IMR-90 (cell line): Measurements from ENCODE around the gene TACC3. TPM values are rescaled to one million over a fixed set of nuclear protein-coding genes. Genes with fewer than 3 reads are reported as not detected.

Experiments
- ATAC-seq: fragments of 200-7000 bp; cut with Tn5 transposase; 2 replicates; pipeline ENCODE4 v1.9.1; 2020; ENCODE audit warnings: low read depth, mild to moderate bottlenecking, moderate library complexity
- BruUV-seq: library from RNA; stranded (reverse); fragments of 400-500 nt; replicated peaks from 2 replicates; lab custom pipeline; 2021; lab: Mats Ljungman, UMichigan
- CTCF ChIA-PET: fragments of 300-600 bp; formaldehyde crosslinking; extraction: SDS; loops from one replicate; lab custom pipeline; 2021; ENCODE audit warnings: antibody characterized with exemption; lab: Yijun Ruan, JAX
- POLR2A ChIA-PET: fragments of 300-600 bp; sonication (Branson Sonifier 250); formaldehyde crosslinking; loops from one replicate; lab custom pipeline; 2022; ENCODE audit warnings: antibody characterized with exemption; ENCODE audit not compliant: unreplicated experiment; lab: Charles Lee
- DNase-seq: peaks from one replicate; pipeline ENCODE4 v3.0.0; 2013
- H2AFZ ChIP-seq: replicated peaks from 2 replicates; pipeline ENCODE3; 2013; ENCODE audit warnings: low read length, mild to moderate bottlenecking; ENCODE audit not compliant: poor library complexity
- H2AK5ac ChIP-seq: 2 replicates; pipeline ENCODE4 v1.6.1; 2013; ENCODE audit warnings: low read depth, low read length, inconsistent platforms
- H2AK9ac ChIP-seq: replicated peaks from 2 replicates; pipeline ENCODE3; 2013; ENCODE audit warnings: mild to moderate bottlenecking, low read depth, low read length, moderate library complexity; ENCODE audit not compliant: poor library complexity
- H2BK120ac ChIP-seq: 2 replicates; pipeline ENCODE4 v1.6.1; 2013; ENCODE audit warnings: low read depth, low read length, inconsistent platforms
- H2BK15ac ChIP-seq: 3 replicates; pipeline ENCODE4 v1.6.1; 2013; ENCODE audit warnings: low read depth, low read length, inconsistent platforms
- H2BK20ac ChIP-seq: 2 replicates; pipeline ENCODE4 v1.6.1; 2013; ENCODE audit warnings: low read depth, mild to moderate bottlenecking, inconsistent platforms, low read length, moderate library complexity
- H2BK5ac ChIP-seq: 2 replicates; pipeline ENCODE4 v1.6.1; 2013; ENCODE audit warnings: mild to moderate bottlenecking, low read depth, low read length, inconsistent platforms; ENCODE audit not compliant: poor library complexity, severe bottlenecking
- H3K14ac ChIP-seq: replicated peaks from 2 replicates; pipeline ENCODE4 v1.6.1; 2013; ENCODE audit warnings: low read depth, low read length, inconsistent platforms
- H3K18ac ChIP-seq: 2 replicates; pipeline ENCODE4 v1.6.1; 2013; ENCODE audit warnings: low read depth, low read length, control low read depth
- H3K23ac ChIP-seq: 2 replicates; pipeline ENCODE4 v1.6.1; 2013; ENCODE audit warnings: low read depth, low read length, inconsistent platforms
- H3K27ac ChIP-seq: 2 replicates; pipeline ENCODE4 v1.5.1; 2013; ENCODE audit warnings: mild to moderate bottlenecking, control low read depth, low read length; ENCODE audit not compliant: insufficient read depth
- H3K27me3 ChIP-seq: 2 replicates; pipeline ENCODE4 v1.6.1; 2013; ENCODE audit warnings: low read length; ENCODE audit not compliant: control insufficient read depth, insufficient read depth
- H3K36me3 ChIP-seq: 2 replicates; pipeline ENCODE4 v1.6.1; 2013; ENCODE audit warnings: low read length, mixed read lengths; ENCODE audit not compliant: control insufficient read depth, insufficient read depth
- H3K4ac ChIP-seq: 2 replicates; pipeline ENCODE4 v1.6.1; 2013; ENCODE audit warnings: low read depth, low read length, inconsistent platforms
- H3K4me1 ChIP-seq: 2 replicates; pipeline ENCODE4 v1.6.1; 2013; ENCODE audit warnings: low read length, mixed read lengths; ENCODE audit not compliant: control insufficient read depth, insufficient read depth
- H3K4me2 ChIP-seq: 2 replicates; pipeline ENCODE4 v1.6.1; 2013; ENCODE audit warnings: low read depth, mild to moderate bottlenecking, control low read depth, low read length, moderate library complexity
- H3K4me3 ChIP-seq: 2 replicates; pipeline ENCODE4 v1.5.1; 2013; ENCODE audit warnings: low read depth, mild to moderate bottlenecking, control low read depth, low read length, moderate library complexity; ENCODE audit not compliant: insufficient read depth
- H3K56ac ChIP-seq: 2 replicates; pipeline ENCODE4 v1.6.1; 2013; ENCODE audit warnings: low read length, inconsistent platforms; ENCODE audit not compliant: insufficient read depth; ENCODE audit errors: extremely low read depth
- H3K79me1 ChIP-seq, 2 experiments: 2 replicates each; pipeline ENCODE4 v1.6.1; 2013; ENCODE audit warnings: low read length in 2 of 2, inconsistent platforms in 1 of 2, low read depth in 1 of 2
- H3K9ac ChIP-seq: 2 replicates; pipeline ENCODE4 v1.6.1; 2013; ENCODE audit warnings: low read depth, low read length, control low read depth
- H3K9me1 ChIP-seq: 2 replicates; pipeline ENCODE4 v1.6.1; 2013; ENCODE audit warnings: low read length, inconsistent platforms; ENCODE audit not compliant: insufficient read depth
- H3K9me3 ChIP-seq: 2 replicates; pipeline ENCODE4 v1.6.1; 2013; ENCODE audit warnings: low read length; ENCODE audit not compliant: control insufficient read depth, insufficient read depth
- H4K20me1 ChIP-seq: 2 replicates; pipeline ENCODE4 v1.6.1; 2013; ENCODE audit warnings: low read length, inconsistent platforms; ENCODE audit not compliant: insufficient read depth
- H4K5ac ChIP-seq: 2 replicates; pipeline ENCODE4 v1.6.1; 2013; ENCODE audit warnings: mild to moderate bottlenecking, low read depth, low read length, control low read depth
- H4K8ac ChIP-seq, 2 experiments: 2 replicates each; pipeline ENCODE4 v1.6.1; 2013; ENCODE audit warnings: low read depth in 2 of 2, low read length in 2 of 2, control low read depth in 1 of 2, inconsistent platforms in 1 of 2
- H4K91ac ChIP-seq: 2 replicates; pipeline ENCODE4 v1.6.1; 2013; ENCODE audit warnings: low read depth, low read length, inconsistent platforms; ENCODE audit not compliant: insufficient read depth
- BHLHE40 ChIP-seq: fragments of 150-350 bp; IDR thresholded peaks from 2 replicates; pipeline ENCODE4 v1.6.1; 2016; ENCODE audit warnings: mild to moderate bottlenecking, low read depth, low read length
- FOS ChIP-seq: fragments of 150-350 bp; IDR thresholded peaks from 2 replicates; pipeline ENCODE4 v1.6.1; 2016; ENCODE audit warnings: low read depth, low read length
- MAZ ChIP-seq: IDR thresholded peaks from 2 replicates; pipeline ENCODE4 v1.6.1; 2012; ENCODE audit warnings: low read depth, mild to moderate bottlenecking, low read length, improper control_type of control experiment, moderate library complexity, borderline replicate concordance
- NFE2L2 ChIP-seq: fragments of 150-350 bp; IDR thresholded peaks from 2 replicates; pipeline ENCODE4 v1.6.1; 2016; ENCODE audit warnings: low read depth, mild to moderate bottlenecking, low read length
- RFX5 ChIP-seq: IDR thresholded peaks from 2 replicates; pipeline ENCODE4 v1.8.0; 2012; ENCODE audit warnings: low read depth, mild to moderate bottlenecking, low read length, moderate library complexity
- SMC3 ChIP-seq: fragments of 150-350 bp; IDR thresholded peaks from 2 replicates; pipeline ENCODE4 v1.6.1; 2016; ENCODE audit warnings: low read depth, mild to moderate bottlenecking, antibody characterized with exemption, low read length, moderate library complexity
- WGBS, 2 experiments: methylation state at CpG; one replicate each; pipeline versions ENCODE4 v1.1.5 to v1.1.7; 2013; ENCODE audit warnings: missing lambda C conversion rate in 2 of 2; ENCODE audit not compliant: insufficient read length in 1 of 2; ENCODE audit errors: extremely low coverage in 2 of 2; 5-methylcytosine and 5-hydroxymethylcytosine counted together
- dilution Hi-C: fragments of 300-500 bp; cut with HindIII; formaldehyde crosslinking; loops from one replicate; pipeline ENCODE4 v1.14.3; 2018; ENCODE audit warnings: low sequenced_read_pairs; ENCODE audit not compliant: unreplicated experiment
- in situ Hi-C: fragments of 300-500 bp; cut with MboI; formaldehyde crosslinking; loops from 3 replicates; pipeline ENCODE4 v1.14.3; 2019; ENCODE audit warnings: low sequenced_read_pairs, inconsistent platforms, mixed read lengths
- intact Hi-C: fragments of 100-400 bp; cut with micrococcal nuclease; formaldehyde crosslinking; loops from 2 replicates; pipeline ENCODE4 v1.10.0; 2022
- polyA plus RNA-seq, 3 experiments: library from polyadenylated mRNA; depleted of rRNA; stranded (reverse); fragments of >200 nt; gene quantifications; 2 replicates each; pipeline ENCODE4 v1.2.3, GENCODE V29; 2012; ENCODE audit warnings: low replicate concordance in 1 of 3
- total RNA-seq: library from RNA; depleted of rRNA; stranded (reverse); fragments of >200 nt; gene quantifications from 2 replicates; pipeline ENCODE4 v1.2.3, GENCODE V29; 2012

TACC3 gene
- total and polyA plus RNA-seq, 2 of the 4 experiments (the other 2 are of a cell fraction), result 15.1 to 49.7 TPM

- 0% methylated on average over 3 of the region's 13 CpGs; no CpG with 5 or more reads in 1 of the 2 experiments for WGBS, 2 experiments
- intact Hi-C loops, result no loop called here
- no peak overlapping the region for H4K91ac ChIP-seq
- H3K4me3 ChIP-seq, result peak overlapping the region; percentile 83
- no peak overlapping the region for H2AK9ac ChIP-seq
- peak overlapping the region; percentile 56 for H3K27ac ChIP-seq
- H3K9me1 ChIP-seq, result peaks cover 4% of the 10 kb centered on the region; the same call in 1 of the 2 replicates
- 0 out of 2 replicates have a peak overlapping the region, but pooled peaks have one; percentile 36 for H3K56ac ChIP-seq
- H4K8ac ChIP-seq, result peak overlapping the region in 1 of 2 experiments; percentile 4; a peak in 1 of 4 replicates
- peak overlapping the region; percentile 49 for H3K14ac ChIP-seq
- H3K18ac ChIP-seq, result no peak overlapping the region
- dilution Hi-C loops, result no loop called here
- no peak overlapping the region for H4K5ac ChIP-seq
- peak overlapping the region; percentile 55; the same call in 1 of the 2 replicates for H3K23ac ChIP-seq
- in situ Hi-C loops, result no loop called here
- H3K36me3 ChIP-seq, result no peaks in the 10 kb centered on the region
- H3K9me3 ChIP-seq, result no peaks in the 10 kb centered on the region
- H3K4ac ChIP-seq, result peak overlapping the region; percentile 62
- no peaks in the 10 kb centered on the region for H3K27me3 ChIP-seq
- H2BK20ac ChIP-seq, result peak overlapping the region; percentile 29; the same call in 1 of the 2 replicates
- H2BK120ac ChIP-seq, result no peak overlapping the region
- peaks cover 5% of the 10 kb centered on the region for H4K20me1 ChIP-seq
- peak overlapping the region; percentile 16 for H2BK5ac ChIP-seq
- DNase-seq, result peak; percentile 88
- ChIA-PET POLR2A (no interaction called here), CTCF (no interaction called here)
- H2AK5ac ChIP-seq, result no peak overlapping the region
- no TSS peak for BruUV-seq
- H3K4me1 ChIP-seq, result peaks cover 6% of the 10 kb centered on the region; the same call in 1 of the 2 replicates
- no peak overlapping the region for H2BK15ac ChIP-seq
- peak overlapping the region; percentile 54 for H3K9ac ChIP-seq
- ATAC-seq, result peak; percentile 38
- H2AFZ ChIP-seq, result peak overlapping the region; percentile 95
- TF ChIP-seq FOS (0 out of 2 replicates have a peak, but pooled peaks have one; percentile 13), SMC3 (no peak; the same call in 1 of the 2 replicates), MAZ (no peak), RFX5 (no peak), BHLHE40 (0 out of 2 replicates have a peak, but pooled peaks have one; percentile 2), NFE2L2 (no peak)
- H3K4me2 ChIP-seq, result peak overlapping the region; percentile 85
- peaks cover 0 to 7% of the 10 kb centered on the region in 2 experiments; a peak in 2 of 4 replicates for H3K79me1 ChIP-seq
Observed at GRCh38 chr4:1683261-1683735, 38.0 kb upstream of the TACC3 start.
